Stimulated activated CD4-positive, alpha-beta T cell treated with anti-CD3 and anti-CD28 coated beads, Interleukin-1b, Interleukin-23, amount 100 ng/mL, for 24 hours (primary cell): ENCODE data around the gene ASCC1.

Experiments
- DNase-seq, 4 experiments: peaks; one replicate each; pipeline ENCODE4 v3.0.0-alpha.2; 2020; ENCODE audit warnings: low read depth in 4 of 4, low spot score in 1 of 4

ASCC1 gene

GRCh38 chr10:72069751-72070526 is 146.1 kb downstream of the ASCC1 start:
- no peak for DNase-seq

- no peak for DNase-seq
Observed at GRCh38 chr10:72068901-72069446, 147.1 kb downstream of the ASCC1 start.

GRCh38 chr10:72068126-72068765 is 147.8 kb downstream of the ASCC1 start:
- DNase-seq: no peak

- DNase-seq: no peak
Observed at GRCh38 chr10:72067463-72068125, 148.5 kb downstream of the ASCC1 start.

- DNase-seq: no peak
Observed at GRCh38 chr10:72066318-72067284, 149.5 kb downstream of the ASCC1 start.

- DNase-seq: no peak
Observed at GRCh38 chr10:72065439-72066025, 150.5 kb downstream of the ASCC1 start.

- DNase-seq: no peak
Observed at GRCh38 chr10:72063703-72064391, 152.2 kb downstream of the ASCC1 start.

GRCh38 chr10:72062832-72063702 is 153.0 kb downstream of the ASCC1 start:
- no peak for DNase-seq

GRCh38 chr10:72062382-72062781 is 153.7 kb downstream of the ASCC1 start:
- no peak for DNase-seq

GRCh38 chr10:72061930-72062329 is 154.1 kb downstream of the ASCC1 start:
- DNase-seq: no peak

- DNase-seq: no peak
Observed at GRCh38 chr10:72061491-72061890, 154.6 kb downstream of the ASCC1 start.

GRCh38 chr10:72059843-72060822 is 155.9 kb downstream of the ASCC1 start:
- DNase-seq: no peak

- DNase-seq: peak in 1 of 4 experiments; percentile 10
Observed at GRCh38 chr10:72058989-72059842, 156.9 kb downstream of the ASCC1 start.

GRCh38 chr10:72058347-72058898 is 157.7 kb downstream of the ASCC1 start:
- no peak for DNase-seq

GRCh38 chr10:72056932-72057751 is 158.9 kb downstream of the ASCC1 start:
- DNase-seq: no peak
